H9 (cell line): ENCODE data around the gene RFNG. TPM values are rescaled to one million over a fixed set of nuclear protein-coding genes. Genes with fewer than 3 reads are reported as not detected.

Source experiments
- DNase-seq: peaks from one replicate; pipeline ENCODE4 v3.0.0-alpha.2; 2017
- H2AFZ ChIP-seq: one replicate; pipeline ENCODE4 v1.6.1; 2013; ENCODE audit warnings: mild to moderate bottlenecking, low read length, control low read depth, moderate library complexity
- H2AK5ac ChIP-seq: 2 replicates; pipeline ENCODE4 v1.6.1; 2013; ENCODE audit warnings: low read length, control low read depth, mixed read lengths; ENCODE audit not compliant: insufficient read length
- H2BK120ac ChIP-seq: one replicate; pipeline ENCODE4 v1.6.1; 2013; ENCODE audit warnings: low read depth, mild to moderate bottlenecking, low read length, control low read depth, inconsistent platforms; ENCODE audit not compliant: poor library complexity, severe bottlenecking
- H2BK12ac ChIP-seq: 2 replicates; pipeline ENCODE4 v1.6.1; 2013; ENCODE audit warnings: low read length, control low read depth, mixed read lengths, low read depth; ENCODE audit not compliant: insufficient read length
- H2BK15ac ChIP-seq: 2 replicates; pipeline ENCODE4 v1.6.1; 2013; ENCODE audit warnings: low read depth, low read length, control low read depth
- H2BK20ac ChIP-seq: one replicate; pipeline ENCODE4 v1.6.1; 2013; ENCODE audit warnings: low read depth, mild to moderate bottlenecking, low read length, control low read depth, inconsistent platforms; ENCODE audit not compliant: poor library complexity, severe bottlenecking
- H2BK5ac ChIP-seq: 2 replicates; pipeline ENCODE4 v1.6.1; 2013; ENCODE audit warnings: low read length, control low read depth, mixed read lengths; ENCODE audit not compliant: insufficient read length
- H3K14ac ChIP-seq: 2 replicates; pipeline ENCODE4 v1.6.1; 2013; ENCODE audit warnings: low read length, control low read depth; ENCODE audit not compliant: insufficient read depth
- H3K18ac ChIP-seq: 2 replicates; pipeline ENCODE4 v1.6.1; 2013; ENCODE audit warnings: low read depth, mild to moderate bottlenecking, mixed read lengths, low read length, control low read depth; ENCODE audit not compliant: insufficient read length
- H3K23ac ChIP-seq: 2 replicates; pipeline ENCODE4 v1.6.1; 2013; ENCODE audit warnings: low read length, control low read depth, mixed read lengths, low read depth; ENCODE audit not compliant: insufficient read length
- H3K23me2 ChIP-seq: 2 replicates; pipeline ENCODE4 v1.6.1; 2013; ENCODE audit warnings: low read depth, mild to moderate bottlenecking, mixed read lengths, low read length, control low read depth; ENCODE audit not compliant: insufficient read length, poor library complexity, severe bottlenecking
- H3K27ac ChIP-seq: 2 replicates; pipeline ENCODE4 v1.5.1; 2013; ENCODE audit warnings: low read length, control low read depth, mixed read lengths, low read depth; ENCODE audit not compliant: insufficient read length
- H3K27me3 ChIP-seq: 2 replicates; pipeline ENCODE4 v1.6.1; 2013; ENCODE audit warnings: low read length, control low read depth, inconsistent platforms; ENCODE audit not compliant: insufficient read depth
- H3K4ac ChIP-seq: 2 replicates; pipeline ENCODE4 v1.6.1; 2013; ENCODE audit warnings: low read depth, mild to moderate bottlenecking, control low read depth, inconsistent platforms, low read length, moderate library complexity
- H3K4me1 ChIP-seq: 2 replicates; pipeline ENCODE4 v1.6.1; 2013; ENCODE audit warnings: low read length, control low read depth, inconsistent platforms; ENCODE audit not compliant: insufficient read depth
- H3K4me2 ChIP-seq: 2 replicates; pipeline ENCODE4 v1.6.1; 2013; ENCODE audit warnings: low read length, control low read depth, mixed read lengths; ENCODE audit not compliant: insufficient read length, insufficient read depth
- H3K56ac ChIP-seq: 2 replicates; pipeline ENCODE4 v1.6.1; 2013; ENCODE audit warnings: low read depth, mild to moderate bottlenecking, mixed read lengths, low read length, control low read depth; ENCODE audit not compliant: insufficient read length
- H3K79me1 ChIP-seq: 2 replicates; pipeline ENCODE4 v1.6.1; 2013; ENCODE audit warnings: low read depth, mild to moderate bottlenecking, moderate library complexity, low read length, control low read depth, inconsistent platforms; ENCODE audit not compliant: insufficient read depth, poor library complexity, severe bottlenecking
- H3K79me2 ChIP-seq: 2 replicates; pipeline ENCODE4 v1.6.1; 2013; ENCODE audit warnings: low read length, control low read depth, inconsistent platforms; ENCODE audit not compliant: insufficient read depth
- H3K9ac ChIP-seq: 2 replicates; pipeline ENCODE4 v1.6.1; 2013; ENCODE audit warnings: low read length, control low read depth, mixed read lengths; ENCODE audit not compliant: insufficient read length; ENCODE audit errors: extremely low read depth
- H3K9me3 ChIP-seq: one replicate; pipeline ENCODE4 v1.6.1; 2013; ENCODE audit warnings: low read depth, low read length, inconsistent platforms; ENCODE audit not compliant: control insufficient read depth
- H3T11ph ChIP-seq: one replicate; pipeline ENCODE4 v1.6.1; 2013; ENCODE audit warnings: mild to moderate bottlenecking, low read length, control low read depth, inconsistent platforms
- H4K20me1 ChIP-seq: one replicate; pipeline ENCODE4 v1.6.1; 2013; ENCODE audit not compliant: control insufficient read depth, insufficient read length, insufficient read depth
- H4K5ac ChIP-seq: 2 replicates; pipeline ENCODE4 v1.6.1; 2013; ENCODE audit warnings: low read depth, mild to moderate bottlenecking, mixed read lengths, low read length, control low read depth; ENCODE audit not compliant: insufficient read length
- H4K8ac ChIP-seq: replicated peaks from 2 replicates; pipeline ENCODE4 v1.6.1; 2013; ENCODE audit warnings: low read length, control low read depth, mixed read lengths, low read depth; ENCODE audit not compliant: insufficient read length
- H4K91ac ChIP-seq: 2 replicates; pipeline ENCODE4 v1.6.1; 2013; ENCODE audit warnings: low read depth, mild to moderate bottlenecking, moderate library complexity, mixed read lengths, low read length, control low read depth; ENCODE audit not compliant: insufficient read length
- H3K27ac Mint-ChIP-seq, 3 experiments: 2 replicates in 2 of 3; 3 replicates in 1 of 3; pipeline ENCODE4 v1.8.0; 2020 to 2021; ENCODE audit warnings: mixed read lengths in 3 of 3, mild to moderate bottlenecking in 1 of 3, moderate library complexity in 1 of 3
- H3K27me3 Mint-ChIP-seq: 2 replicates; pipeline ENCODE4 v1.8.0; 2021; ENCODE audit warnings: low read depth, mild to moderate bottlenecking, moderate library complexity, mixed read lengths
- H3K36me3 Mint-ChIP-seq, 3 experiments: 2 replicates in 2 of 3; 3 replicates in 1 of 3; pipeline ENCODE4 v1.8.0; 2020 to 2021; ENCODE audit warnings: low read depth in 3 of 3, mixed read lengths in 3 of 3; ENCODE audit not compliant: insufficient read depth in 1 of 3
- H3K4me1 Mint-ChIP-seq, 2 experiments: 2 replicates each; pipeline ENCODE4 v1.8.0; 2020; ENCODE audit warnings: mixed read lengths in 2 of 2
- H3K4me3 Mint-ChIP-seq, 2 experiments: 2 replicates in 1 of 2; 3 replicates in 1 of 2; pipeline ENCODE4 v1.8.0; 2020 to 2021; ENCODE audit warnings: mild to moderate bottlenecking in 2 of 2, mixed read lengths in 2 of 2, moderate library complexity in 1 of 2
- H3K9me3 Mint-ChIP-seq, 2 experiments: 2 replicates in 1 of 2; 3 replicates in 1 of 2; pipeline ENCODE4 v1.8.0; 2020; ENCODE audit warnings: mild to moderate bottlenecking in 2 of 2, mixed read lengths in 2 of 2, moderate library complexity in 1 of 2
- CTCF ChIP-seq: fragments of 200-600 bp; sonication (generic); conservative IDR thresholded peaks from 3 replicates; pipeline ENCODE4 v1.8.0; 2021; ENCODE audit warnings: antibody characterized with exemption, mild to moderate bottlenecking
- WGBS: extraction: QIAGEN DNeasy Blood & Tissue Kit; methylation state at CpG from one replicate; pipeline ENCODE4 v1.1.7; 2013; ENCODE audit warnings: missing lambda C conversion rate, low lambda C conversion rate, mixed read lengths; ENCODE audit not compliant: insufficient read length; ENCODE audit errors: extremely low coverage; 5-methylcytosine and 5-hydroxymethylcytosine counted together
- total RNA-seq: library from RNA; stranded (reverse); gene quantifications from 2 replicates; pipeline ENCODE4 v1.2.1, GENCODE V29; 2021

Gene RFNG
- total RNA-seq, 1 experiment from 2014 or later = 34.0 TPM

- H3K18ac ChIP-seq = no peak overlapping the region
- H2AFZ ChIP-seq = no peak overlapping the region
- no peaks in the 10 kb centered on the region for H3K27me3 ChIP-seq
- no peak overlapping the region for H3K14ac ChIP-seq
- no peaks in the 10 kb centered on the region for H3K79me2 ChIP-seq
- H3K4me2 ChIP-seq = no peak overlapping the region
- no peaks in the 10 kb centered on the region for H3K4me1 ChIP-seq
- no peak overlapping the region for H3K56ac ChIP-seq
- Mint-ChIP-seq H3K4me1 (0 out of 4 replicates have a peak, but pooled peaks cover 0 to 2% of the 10 kb centered on the region in 2 experiments), H3K27me3 (no peaks in the 10 kb centered on the region; the same call in 1 of the 2 replicates), H3K27ac (no peak overlapping the region), H3K36me3 (peaks cover 2 to 8% (median 3%) of the 10 kb centered on the region in 3 experiments; a peak in 4 of 7 replicates), H3K9me3 (no peaks in the 10 kb centered on the region), H3K4me3 (no peak overlapping the region)
- no peak overlapping the region for H2AK5ac ChIP-seq
- H3K23ac ChIP-seq = no peak overlapping the region
- H3K79me1 ChIP-seq = no peaks in the 10 kb centered on the region
- H4K5ac ChIP-seq = no peak overlapping the region
- H3K4ac ChIP-seq = no peak overlapping the region
- H2BK120ac ChIP-seq = no peak overlapping the region
- H3K23me2 ChIP-seq = no peaks in the 10 kb centered on the region
- no peaks in the 10 kb centered on the region for H3K9me3 ChIP-seq
- no peak overlapping the region for H3K9ac ChIP-seq
- no peak overlapping the region for H4K8ac ChIP-seq
- H4K20me1 ChIP-seq = no peaks in the 10 kb centered on the region
- H2BK15ac ChIP-seq = no peak overlapping the region
- H2BK20ac ChIP-seq = no peak overlapping the region
- no peak overlapping the region for H3T11ph ChIP-seq
- H2BK12ac ChIP-seq = no peak overlapping the region
- no CpG with 5 or more reads among the region's 23 CpGs for WGBS
- no peak overlapping the region for H3K27ac ChIP-seq
- no peak overlapping the region for H2BK5ac ChIP-seq
- no peak for TF ChIP-seq CTCF
- no peak overlapping the region for H4K91ac ChIP-seq
- no peak for DNase-seq
Measured at GRCh38 chr17:82014432-82014831, 37.2 kb downstream of the RFNG start.
